ENCODE measurements around the gene CCNQ.

CCNQ gene

GRCh38 chrX:153568451-153569011 is 30.4 kb downstream of the CCNQ start:
- no peak for DNase-seq

DNA sequence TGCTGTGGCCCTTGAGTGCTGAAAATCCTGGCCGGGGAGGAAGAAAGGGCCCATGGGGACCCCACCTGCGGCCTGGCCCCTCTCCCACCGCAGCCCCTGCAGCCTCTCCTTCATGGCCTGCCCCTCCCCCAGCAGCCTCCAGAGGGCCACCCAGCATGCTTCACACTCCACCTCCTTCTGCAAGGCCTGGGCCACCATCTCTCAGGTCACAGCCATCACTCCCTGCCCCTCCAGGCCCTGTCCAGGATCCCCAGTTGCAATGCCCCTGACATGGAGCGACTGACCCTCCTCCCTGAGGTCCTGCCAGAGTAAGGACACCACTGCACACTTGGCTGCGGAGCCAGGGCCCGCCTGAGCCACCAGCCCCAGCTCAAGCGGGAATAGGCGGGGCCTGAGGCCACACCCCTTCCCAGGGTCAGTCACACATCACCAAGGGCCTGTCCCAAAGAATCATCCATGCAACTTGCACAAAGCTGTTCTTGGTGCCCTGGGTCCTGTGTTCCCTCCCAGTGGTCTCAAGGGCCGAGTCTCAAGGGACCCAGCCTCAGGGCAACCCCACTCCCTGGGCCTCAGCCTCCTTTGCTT is 32.9 kb downstream of the CCNQ start:
- no peak for DNase-seq

- DNase-seq: no peak
Measured at GRCh38 chrX:153564047-153564606, 34.8 kb downstream of the CCNQ start.

- no peak for DNase-seq
Measured at GRCh38 chrX:153562546-153562945, 36.4 kb downstream of the CCNQ start.

DNA sequence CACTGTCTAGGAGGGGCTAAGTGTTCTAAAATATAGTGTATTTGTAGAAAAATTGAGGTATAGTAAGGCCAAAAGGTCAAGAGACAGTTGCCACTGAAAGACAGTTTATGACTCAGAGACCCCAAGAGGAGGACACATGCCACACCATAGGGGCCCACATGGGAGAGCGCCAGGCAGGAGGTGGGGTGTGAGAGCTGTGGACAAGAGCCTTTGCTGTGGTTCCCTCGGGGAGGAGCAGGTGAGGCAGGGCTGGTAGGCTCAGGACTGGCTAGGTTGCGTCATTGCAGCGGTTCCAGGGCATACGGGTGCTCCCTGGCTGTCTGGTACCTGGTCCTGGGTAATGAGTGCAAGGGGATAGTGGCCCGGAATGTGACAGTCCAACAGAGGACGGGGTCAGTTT is 37.6 kb downstream of the CCNQ start:
- no peak for DNase-seq

GRCh38 chrX:153560466-153560865 is 38.5 kb downstream of the CCNQ start:
- DNase-seq: no peak

DNA sequence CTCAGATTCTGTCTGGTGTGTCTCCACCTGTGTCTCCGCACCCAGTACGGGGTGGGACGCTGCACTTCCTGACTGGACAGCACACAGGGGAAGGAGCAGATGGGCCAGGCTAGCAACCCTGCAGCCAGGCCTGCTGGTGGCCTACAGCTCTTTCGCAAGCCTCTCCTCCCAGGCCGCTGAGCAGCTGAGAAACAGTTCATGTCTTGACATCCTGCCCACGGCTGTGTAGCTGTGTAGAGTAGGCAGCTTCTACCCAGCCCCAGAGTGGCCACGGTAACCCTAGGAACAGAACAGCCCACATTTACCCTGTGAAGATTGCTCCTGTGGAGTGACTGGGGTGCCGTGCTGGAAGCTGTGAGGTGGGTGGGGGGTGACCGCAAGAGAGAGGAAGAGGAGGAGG is 38.9 kb downstream of the CCNQ start:
- no peak for DNase-seq

DNA sequence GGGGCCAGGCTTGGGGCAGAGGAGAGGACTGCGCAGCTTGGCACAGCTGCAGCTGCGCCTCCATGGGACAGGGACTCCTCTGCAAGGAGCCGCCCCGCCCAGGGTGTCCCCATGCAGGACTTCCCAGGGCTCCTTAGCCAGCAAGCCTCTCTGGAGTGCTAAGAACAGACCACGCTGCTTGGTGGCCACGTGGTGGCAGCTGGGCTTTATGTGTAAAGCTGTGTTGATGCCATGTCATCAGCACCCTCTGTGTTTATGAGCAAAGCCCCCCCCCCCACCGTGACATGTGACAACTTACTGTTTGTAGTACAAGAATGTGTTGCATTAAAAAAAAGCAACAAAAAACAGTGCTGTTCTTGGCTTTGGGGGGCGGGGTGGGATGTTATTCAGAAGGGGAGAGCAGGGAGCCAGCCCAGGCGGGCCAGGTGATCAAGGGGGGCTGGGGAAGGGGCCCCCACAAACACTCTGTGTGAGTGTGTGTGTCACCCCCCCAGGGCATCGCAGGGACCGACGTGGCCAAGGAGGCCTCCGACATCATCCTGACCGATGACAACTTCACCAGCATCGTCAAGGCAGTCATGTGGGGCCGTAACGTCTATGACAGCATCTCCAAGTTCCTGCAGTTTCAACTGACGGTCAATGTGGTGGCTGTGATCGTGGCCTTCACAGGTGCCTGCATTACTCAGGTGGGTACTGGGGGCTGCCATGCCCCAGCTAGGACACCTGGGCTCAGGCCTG is 41.2 kb downstream of the CCNQ start:
- no peak for DNase-seq

GRCh38 chrX:153556767-153557166 is 42.2 kb downstream of the CCNQ start:
- no peak for DNase-seq

- DNase-seq: peak; percentile 75
Measured at GRCh38 chrX:153554519-153555167, 44.3 kb downstream of the CCNQ start.

GRCh38 chrX:153551135-153551534 is 47.8 kb downstream of the CCNQ start:
- no peak for DNase-seq

DNA sequence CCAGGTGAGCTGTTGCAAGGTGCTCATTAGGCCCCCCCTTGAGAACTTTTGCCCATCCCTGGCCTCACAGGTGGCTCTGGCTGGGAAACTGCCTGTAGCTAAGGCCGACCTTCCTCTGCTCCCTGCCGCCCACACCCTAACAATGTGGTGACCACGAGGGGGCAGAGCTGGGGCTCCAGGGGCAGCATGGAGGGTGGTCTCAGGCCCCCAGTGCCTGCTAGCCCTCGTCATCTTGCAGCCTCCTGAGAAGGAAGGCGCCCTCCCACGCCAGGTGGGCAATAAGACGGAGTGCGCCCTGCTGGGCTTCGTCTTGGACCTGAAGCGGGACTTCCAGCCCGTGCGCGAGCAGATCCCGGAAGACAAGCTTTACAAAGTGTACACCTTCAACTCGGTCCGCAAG is 49.1 kb downstream of the CCNQ start:
- no peak for DNase-seq

DNA sequence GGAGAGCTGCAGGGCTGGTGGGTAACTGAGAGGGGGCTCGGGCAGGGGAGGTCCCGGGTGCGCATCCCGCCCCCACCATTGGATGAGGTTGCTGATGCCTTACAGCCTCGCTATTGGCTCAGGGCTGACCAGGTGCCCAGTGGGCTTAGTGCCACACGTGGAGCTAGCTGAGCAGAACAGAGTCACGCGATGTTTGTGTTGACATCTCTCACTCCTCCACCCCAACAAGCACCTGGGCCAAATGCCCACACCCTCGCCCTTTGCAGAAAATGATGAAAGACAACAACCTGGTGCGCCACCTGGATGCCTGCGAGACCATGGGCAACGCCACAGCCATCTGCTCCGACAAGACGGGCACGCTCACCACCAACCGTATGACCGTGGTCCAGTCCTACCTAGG is 49.7 kb downstream of the CCNQ start:
- DNase-seq: no peak

DNA sequence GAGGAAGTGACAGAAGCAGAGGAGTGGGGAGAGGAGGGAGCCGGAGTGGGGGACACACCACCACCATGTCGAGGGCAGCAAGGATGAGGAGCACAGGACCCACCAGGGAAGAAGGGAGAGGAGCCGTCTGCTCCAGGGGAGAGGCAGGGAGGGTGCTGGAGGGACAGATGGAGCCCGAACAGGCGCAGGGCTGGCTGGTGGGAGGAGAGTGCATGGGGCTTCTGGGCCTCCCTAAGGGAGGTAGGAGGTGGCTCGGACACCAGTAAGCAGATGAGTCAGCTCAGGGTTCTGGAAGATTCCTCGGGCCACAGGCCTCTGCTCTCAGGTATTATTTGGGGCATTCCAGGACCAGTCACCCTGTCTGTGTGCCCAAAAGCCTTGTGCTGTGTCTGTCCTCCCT is 51.7 kb downstream of the CCNQ start:
- no peak for DNase-seq

- no peak for DNase-seq
Measured at GRCh38 chrX:153546386-153546785, 52.6 kb downstream of the CCNQ start.

- DNase-seq: no peak
Measured at GRCh38 chrX:153544727-153545126, 54.2 kb downstream of the CCNQ start.

GRCh38 chrX:153539979-153540358 is 59.0 kb downstream of the CCNQ start:
- no peak for DNase-seq

GRCh38 chrX:153539171-153539978 is 59.6 kb downstream of the CCNQ start:
- peak; percentile 72 for DNase-seq

GRCh38 chrX:153538424-153538823 is 60.5 kb downstream of the CCNQ start:
- no peak for DNase-seq

Data from CD4-positive, alpha-beta T cell treated with Interleukin-17A for 4 hours (primary cell).